Measurements from ENCODE around the gene SFI1.

DNA sequence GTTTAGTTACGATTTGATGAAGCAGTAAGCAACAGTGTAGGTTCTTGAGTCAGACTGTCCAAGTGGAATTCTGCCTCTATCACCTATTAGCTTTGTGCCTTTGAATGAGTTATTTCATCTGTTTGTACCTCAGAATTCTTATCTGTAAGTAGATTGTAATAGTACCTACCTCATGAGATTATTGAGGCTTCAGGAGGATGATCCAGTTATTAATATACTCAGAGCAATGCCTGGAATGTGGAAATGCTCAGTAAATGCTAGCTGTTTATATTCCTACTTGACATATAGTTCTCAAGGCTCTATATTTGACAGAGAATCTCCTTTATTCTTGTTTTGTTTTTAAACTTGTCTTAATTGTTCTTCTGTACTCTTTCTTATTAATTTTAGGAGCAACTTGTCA, 70.1 kb downstream of the SFI1 start:
- TF ChIP-seq, protein P1, sequence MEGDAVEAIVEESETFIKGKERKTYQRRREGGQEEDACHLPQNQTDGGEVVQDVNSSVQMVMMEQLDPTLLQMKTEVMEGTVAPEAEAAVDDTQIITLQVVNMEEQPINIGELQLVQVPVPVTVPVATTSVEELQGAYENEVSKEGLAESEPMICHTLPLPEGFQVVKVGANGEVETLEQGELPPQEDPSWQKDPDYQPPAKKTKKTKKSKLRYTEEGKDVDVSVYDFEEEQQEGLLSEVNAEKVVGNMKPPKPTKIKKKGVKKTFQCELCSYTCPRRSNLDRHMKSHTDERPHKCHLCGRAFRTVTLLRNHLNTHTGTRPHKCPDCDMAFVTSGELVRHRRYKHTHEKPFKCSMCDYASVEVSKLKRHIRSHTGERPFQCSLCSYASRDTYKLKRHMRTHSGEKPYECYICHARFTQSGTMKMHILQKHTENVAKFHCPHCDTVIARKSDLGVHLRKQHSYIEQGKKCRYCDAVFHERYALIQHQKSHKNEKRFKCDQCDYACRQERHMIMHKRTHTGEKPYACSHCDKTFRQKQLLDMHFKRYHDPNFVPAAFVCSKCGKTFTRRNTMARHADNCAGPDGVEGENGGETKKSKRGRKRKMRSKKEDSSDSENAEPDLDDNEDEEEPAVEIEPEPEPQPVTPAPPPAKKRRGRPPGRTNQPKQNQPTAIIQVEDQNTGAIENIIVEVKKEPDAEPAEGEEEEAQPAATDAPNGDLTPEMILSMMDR (IDR thresholded peaks at IDR 0.05): no peak
- TF ChIP-seq POLR2A (IDR thresholded peaks at IDR 0.05): no peak

Measured in esophagus squamous epithelium (tissue), 4 donors.